ENCODE measurements around the gene LIPA. TPM values are rescaled to one million over a fixed set of nuclear protein-coding genes. Genes with fewer than 3 reads are reported as not detected.
"Not testable (repeated sequence)": the region's sequence is repeated elsewhere in the genome, so short reads cannot be mapped to it uniquely, and the experiment has no call there.

Gene LIPA
- 55.7 TPM for total RNA-seq

- DNase-seq (ENCODE audit: low spot score), result peak; percentile 97
Measured at GRCh38 chr10:89251409-89252224, at the start of gene LIPA. LIPA (minus strand) TSS chr10:89251775; CDS start chr10:89247648, 4,127 bp downstream.

- DNase-seq (ENCODE audit: low spot score), result no peak
Measured at GRCh38 chr10:89301232-89301631, 49.7 kb upstream of the LIPA start.

GRCh38 chr10:89299031-89299430 lies 47.5 kb upstream of the LIPA start:
- no peak for DNase-seq (ENCODE audit: low spot score)

GRCh38 chr10:89297791-89298190 lies 46.2 kb upstream of the LIPA start:
- no peak for DNase-seq (ENCODE audit: low spot score)

- DNase-seq (ENCODE audit: low spot score), result no peak
Measured at GRCh38 chr10:89297356-89297755, 45.8 kb upstream of the LIPA start.

GRCh38 chr10:89296220-89296648 lies 44.7 kb upstream of the LIPA start:
- DNase-seq (ENCODE audit: low spot score), result no peak

- no peak for DNase-seq (ENCODE audit: low spot score)
Measured at GRCh38 chr10:89295597-89295996, 44.0 kb upstream of the LIPA start.

- no peak for DNase-seq (ENCODE audit: low spot score)
Measured at GRCh38 chr10:89294721-89295239, 43.2 kb upstream of the LIPA start.

- not testable (repeated sequence) for DNase-seq (ENCODE audit: low spot score)
Measured at GRCh38 chr10:89285303-89285702, 33.7 kb upstream of the LIPA start.

- DNase-seq (ENCODE audit: low spot score), result not testable (repeated sequence)
Measured at GRCh38 chr10:89284711-89285110, 33.1 kb upstream of the LIPA start.

GRCh38 chr10:89283936-89284475 lies 32.4 kb upstream of the LIPA start:
- no peak for DNase-seq (ENCODE audit: low spot score)

GRCh38 chr10:89283025-89283935 lies 31.7 kb upstream of the LIPA start:
- DNase-seq (ENCODE audit: low spot score), result no peak

GRCh38 chr10:89281606-89282395 lies 30.2 kb upstream of the LIPA start:
- no peak for DNase-seq (ENCODE audit: low spot score)

- no peak for DNase-seq (ENCODE audit: low spot score)
Measured at GRCh38 chr10:89280508-89280907, 28.9 kb upstream of the LIPA start.

- no peak for DNase-seq (ENCODE audit: low spot score)
Measured at GRCh38 chr10:89279421-89279869, 27.9 kb upstream of the LIPA start.

GRCh38 chr10:89278900-89279392 lies 27.4 kb upstream of the LIPA start:
- no peak for DNase-seq (ENCODE audit: low spot score)

GRCh38 chr10:89278034-89278535 lies 26.5 kb upstream of the LIPA start:
- peak; percentile 75 for DNase-seq (ENCODE audit: low spot score)

GRCh38 chr10:89275383-89275782 lies 23.8 kb upstream of the LIPA start:
- no peak for DNase-seq (ENCODE audit: low spot score)

- DNase-seq (ENCODE audit: low spot score), result no peak
Measured at GRCh38 chr10:89274928-89275327, 23.4 kb upstream of the LIPA start.

- DNase-seq (ENCODE audit: low spot score), result no peak
Measured at GRCh38 chr10:89273680-89274079, 22.1 kb upstream of the LIPA start.

- DNase-seq (ENCODE audit: low spot score), result no peak
Measured at GRCh38 chr10:89271532-89271931, 20.0 kb upstream of the LIPA start.
